AG04450 (cell line): Measurements from ENCODE around the gene WBP2. TPM values are rescaled to one million over a fixed set of nuclear protein-coding genes. Genes with fewer than 3 reads are reported as not detected.

Experiments used
- CTCF ChIA-PET: fragments of 300-600, 350-600 bp; formaldehyde crosslinking; extraction: SDS; loops from one replicate; lab custom pipeline; 2022; ENCODE audit warnings: antibody characterized with exemption, inconsistent platforms; lab: Charles Lee
- POLR2A ChIA-PET: fragments of 350-600 bp; formaldehyde crosslinking; extraction: SDS; loops from one replicate; lab custom pipeline; 2021; ENCODE audit warnings: antibody characterized with exemption, inconsistent platforms; lab: Yijun Ruan, JAX
- DNase-seq: peaks from one replicate; pipeline ENCODE4 v3.0.0-alpha.2; 2011; ENCODE audit warnings: low read depth, low spot score
- H3K27ac ChIP-seq: one replicate; pipeline ENCODE4 v1.5.1; 2012; ENCODE audit warnings: low read depth, low read length, control low read depth
- H3K27me3 ChIP-seq: one replicate; pipeline ENCODE4 v1.6.0; 2012; ENCODE audit warnings: low read length; ENCODE audit not compliant: control insufficient read depth, insufficient read depth
- H3K4me3 ChIP-seq: 2 replicates; pipeline ENCODE4 v1.5.1; 2011; ENCODE audit warnings: mild to moderate bottlenecking, low read depth, low read length, control low read depth
- H3K9me3 ChIP-seq: 2 replicates; pipeline ENCODE4 v1.5.1; 2012; ENCODE audit warnings: low read length; ENCODE audit not compliant: control insufficient read depth, insufficient read depth
- polyA plus RNA-seq: library from polyadenylated mRNA; depleted of rRNA; stranded (reverse); fragments of >200 nt; gene quantifications from 2 replicates; pipeline ENCODE4 v1.2.3, GENCODE V29; 2011
- TF ChIP-seq, protein P1 (sequence below): IDR thresholded peaks from 2 replicates; pipeline ENCODE4 v1.5.1; 2011; ENCODE audit warnings: low read depth, low read length, control low read depth, inconsistent platforms

The WBP2 gene
- polyA plus RNA-seq, 1 experiment, result 35.3 TPM

DNA sequence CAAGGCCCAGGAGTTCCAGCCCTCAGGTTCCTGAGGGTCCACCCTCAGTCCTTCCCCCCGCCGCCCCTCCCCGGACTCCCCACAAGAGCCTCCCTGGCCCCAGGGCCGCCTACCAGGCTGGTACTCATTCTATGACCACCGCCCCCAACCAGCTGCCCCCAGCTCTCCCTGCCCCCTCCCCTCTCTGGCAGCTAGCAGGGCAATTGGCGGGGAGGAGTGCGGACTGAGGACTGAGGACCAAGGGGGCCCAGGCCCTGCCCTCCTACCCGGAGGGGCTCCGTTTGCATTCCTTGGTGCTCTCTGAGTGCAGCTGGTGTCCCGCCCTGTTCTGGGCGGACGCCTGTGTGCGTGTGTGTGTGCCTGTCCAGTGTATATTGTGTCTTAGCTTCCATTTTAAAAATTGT, 30.0 kb downstream of the WBP2 start:
- Histone ChIP-seq H3K4me3 (no peak overlapping the region), H3K9me3 (no peaks in the 10 kb centered on the region), H3K27ac (no peak overlapping the region), H3K27me3 (no peaks in the 10 kb centered on the region)
- TF ChIP-seq, protein P1, sequence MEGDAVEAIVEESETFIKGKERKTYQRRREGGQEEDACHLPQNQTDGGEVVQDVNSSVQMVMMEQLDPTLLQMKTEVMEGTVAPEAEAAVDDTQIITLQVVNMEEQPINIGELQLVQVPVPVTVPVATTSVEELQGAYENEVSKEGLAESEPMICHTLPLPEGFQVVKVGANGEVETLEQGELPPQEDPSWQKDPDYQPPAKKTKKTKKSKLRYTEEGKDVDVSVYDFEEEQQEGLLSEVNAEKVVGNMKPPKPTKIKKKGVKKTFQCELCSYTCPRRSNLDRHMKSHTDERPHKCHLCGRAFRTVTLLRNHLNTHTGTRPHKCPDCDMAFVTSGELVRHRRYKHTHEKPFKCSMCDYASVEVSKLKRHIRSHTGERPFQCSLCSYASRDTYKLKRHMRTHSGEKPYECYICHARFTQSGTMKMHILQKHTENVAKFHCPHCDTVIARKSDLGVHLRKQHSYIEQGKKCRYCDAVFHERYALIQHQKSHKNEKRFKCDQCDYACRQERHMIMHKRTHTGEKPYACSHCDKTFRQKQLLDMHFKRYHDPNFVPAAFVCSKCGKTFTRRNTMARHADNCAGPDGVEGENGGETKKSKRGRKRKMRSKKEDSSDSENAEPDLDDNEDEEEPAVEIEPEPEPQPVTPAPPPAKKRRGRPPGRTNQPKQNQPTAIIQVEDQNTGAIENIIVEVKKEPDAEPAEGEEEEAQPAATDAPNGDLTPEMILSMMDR, result no peak
- CTCF ChIA-PET, result no interaction called here
- POLR2A ChIA-PET, result interaction anchor here (0.8 to 1.3 kb wide), 2 partner anchors 10 to 45 kb away, joined by 3 to 6 read pairs; no protein-coding TSS in a partner anchor
- DNase-seq, result no peak

DNA sequence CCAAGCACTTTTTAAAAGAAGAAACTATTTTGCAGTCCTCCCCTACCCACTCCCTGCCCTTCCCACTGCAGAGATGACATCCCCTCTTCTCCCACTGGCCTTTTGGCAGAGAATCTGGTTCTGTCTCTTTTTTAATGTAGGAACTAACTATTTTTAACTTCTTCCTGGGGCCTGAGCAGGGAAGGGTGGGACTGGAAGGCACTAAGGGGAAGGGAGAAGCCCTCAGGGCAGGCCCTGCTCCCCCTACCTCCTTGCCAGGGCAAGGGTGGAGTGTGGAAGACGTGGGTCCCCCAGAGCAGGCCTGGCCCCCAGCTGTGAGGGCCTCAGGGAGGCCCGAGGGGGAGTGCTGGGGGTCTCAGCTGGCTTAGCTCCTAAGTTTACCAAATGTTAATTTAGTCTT, 30.5 kb downstream of the WBP2 start:
- ChIA-PET POLR2A (interaction anchor here (1.3 kb wide), 1 partner anchor 45 kb away, joined by 6 read pairs; no protein-coding TSS in a partner anchor), CTCF (no interaction called here)
- TF ChIP-seq, protein P1, result no peak
- no peaks in the 10 kb centered on the region for H3K9me3 ChIP-seq
- no peaks in the 10 kb centered on the region for H3K27me3 ChIP-seq
- no peak for DNase-seq
- no peak overlapping the region for H3K27ac ChIP-seq
- no peak overlapping the region for H3K4me3 ChIP-seq

GRCh38 chr17:75824050-75824552, 31.0 kb downstream of the WBP2 start:
- CTCF ChIA-PET, result interaction anchor here (0.6 kb wide), 1 partner anchor 41 kb away, joined by 3 read pairs; no protein-coding TSS in a partner anchor
- TF ChIP-seq, protein P1, result no peak
- Histone ChIP-seq H3K27me3 (no peaks in the 10 kb centered on the region), H3K4me3 (no peak overlapping the region), H3K9me3 (no peaks in the 10 kb centered on the region), H3K27ac (no peak overlapping the region)
- POLR2A ChIA-PET, result no interaction called here
- DNase-seq, result no peak

DNA sequence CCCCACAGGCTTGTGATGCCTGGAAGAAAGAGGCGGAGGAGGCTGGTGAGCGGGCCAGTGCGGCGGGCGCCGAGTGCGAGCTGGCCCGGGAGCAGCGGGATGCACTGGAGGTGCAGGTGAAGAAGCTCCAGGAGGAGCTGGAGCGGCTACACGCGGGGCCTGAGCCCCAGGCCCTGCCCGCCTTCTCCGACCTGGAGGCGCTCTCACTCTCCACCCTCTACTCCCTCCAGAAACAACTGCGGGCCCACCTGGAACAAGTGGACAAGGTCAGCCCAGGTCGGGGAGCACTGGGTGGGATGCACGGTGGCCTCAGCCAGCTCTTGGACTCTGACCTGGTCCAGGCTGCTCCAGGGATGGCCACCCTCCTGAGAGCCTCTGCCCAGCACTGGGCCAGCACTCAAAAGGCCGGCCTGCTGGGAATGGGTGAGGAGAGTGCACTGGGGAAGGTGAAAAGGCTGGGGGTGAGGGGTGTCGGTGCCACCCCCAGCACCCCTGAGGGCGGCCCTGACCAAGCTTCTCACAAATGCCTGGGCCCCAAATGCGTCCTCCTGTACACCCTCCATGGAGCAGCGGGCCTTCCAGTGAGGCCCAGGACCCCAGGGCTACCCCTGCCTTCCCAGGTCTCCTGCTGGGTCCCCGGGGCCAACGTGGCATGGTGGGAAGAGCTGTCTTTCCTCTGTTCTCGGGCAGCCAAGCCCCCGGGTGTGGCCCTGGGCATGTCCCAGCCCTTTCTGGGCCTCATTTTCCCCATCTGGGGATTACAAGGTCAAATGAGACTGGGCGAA, 31.7 kb downstream of the WBP2 start:
- TF ChIP-seq, protein P1, result no peak
- POLR2A ChIA-PET, result interaction anchor here (0.6 kb wide), 1 partner anchor 9 kb away, joined by 3 read pairs; no protein-coding TSS in a partner anchor
- CTCF ChIA-PET, result interaction anchor here (0.6 kb wide), 1 partner anchor 40 kb away, joined by 3 read pairs; no protein-coding TSS in a partner anchor
- Histone ChIP-seq H3K4me3 (no peak overlapping the region), H3K27me3 (no peaks in the 10 kb centered on the region), H3K9me3 (no peaks in the 10 kb centered on the region), H3K27ac (no peak overlapping the region)
- DNase-seq, result no peak

GRCh38 chr17:75822800-75823166, 32.4 kb downstream of the WBP2 start:
- Histone ChIP-seq H3K27me3 (no peaks in the 10 kb centered on the region), H3K4me3 (no peak overlapping the region), H3K27ac (no peak overlapping the region), H3K9me3 (no peaks in the 10 kb centered on the region)
- CTCF ChIA-PET, result no interaction called here
- TF ChIP-seq, protein P1, result no peak
- POLR2A ChIA-PET, result interaction anchor here (1.8 kb wide), 1 partner anchor 43 kb away, joined by 5 read pairs; no protein-coding TSS in a partner anchor
- no peak for DNase-seq
